Left ventricle myocardium superior (tissue), 1 donor: ENCODE results near the gene MRPL17. TPM values are rescaled to one million over a fixed set of nuclear protein-coding genes. Genes with fewer than 3 reads are reported as not detected.
A peak's percentile ranks its signal among the peaks of the same experiment; 100 is the strongest.

Experiments
- ATAC-seq: fragments of 200-7000 bp; cut with Tn5 transposase; one replicate; pipeline ENCODE4 v1.9.1; 2020; ENCODE audit warnings: mild to moderate bottlenecking, moderate library complexity
- DNase-seq: peaks from one replicate; pipeline ENCODE4 v3.0.0-alpha.2; 2020
- intact Hi-C: fragments of 100-400 bp; cut with micrococcal nuclease; formaldehyde crosslinking; loops from one replicate; pipeline ENCODE4 v1.11.0; 2022
- total RNA-seq: library from RNA; stranded (reverse); fragmentation: NEBNext Ultra II Directional; extraction: Animal tissue kit (Norgen Biotek cat#: 25700); gene quantifications from one replicate; pipeline ENCODE4 v1.2.1, GENCODE V29; 2021
- donor health status: DM: no; HTN: yes; CAD: no; lungs with severe emphysema.

The MRPL17 gene
- total RNA-seq, 1 donor from 2014 or later = 49.7 TPM

GRCh38 chr11:6658647-6659046 lies 24.5 kb downstream of the MRPL17 start:
- ATAC-seq (no peak), DNase-seq (no peak)
- intact Hi-C loops = no loop called here

DNA sequence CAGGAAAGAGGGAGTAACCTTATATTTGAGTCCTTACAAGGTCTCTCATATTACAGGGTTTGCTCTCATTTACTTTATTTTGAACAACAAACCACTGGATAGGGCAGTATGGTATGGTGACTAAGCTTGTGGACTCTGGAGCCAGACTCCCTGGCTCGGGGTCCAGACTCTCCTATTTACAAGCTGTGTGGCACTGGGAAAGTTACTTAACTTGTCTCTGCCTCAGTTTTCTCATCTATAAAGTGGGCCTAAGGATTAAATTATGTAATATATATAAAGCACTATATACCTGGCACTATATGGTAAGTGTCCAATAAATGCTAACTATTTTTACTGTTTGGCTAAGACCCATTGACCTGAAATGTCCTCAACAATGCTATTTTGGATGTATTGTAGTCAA lies 25.8 kb downstream of the MRPL17 start:
- no peak for ATAC-seq
- intact Hi-C loops = no loop called here
- no peak for DNase-seq

- ATAC-seq (no peak), DNase-seq (no peak)
- intact Hi-C loops = no loop called here
Measured at GRCh38 chr11:6656936-6657335, 26.2 kb downstream of the MRPL17 start.

DNA sequence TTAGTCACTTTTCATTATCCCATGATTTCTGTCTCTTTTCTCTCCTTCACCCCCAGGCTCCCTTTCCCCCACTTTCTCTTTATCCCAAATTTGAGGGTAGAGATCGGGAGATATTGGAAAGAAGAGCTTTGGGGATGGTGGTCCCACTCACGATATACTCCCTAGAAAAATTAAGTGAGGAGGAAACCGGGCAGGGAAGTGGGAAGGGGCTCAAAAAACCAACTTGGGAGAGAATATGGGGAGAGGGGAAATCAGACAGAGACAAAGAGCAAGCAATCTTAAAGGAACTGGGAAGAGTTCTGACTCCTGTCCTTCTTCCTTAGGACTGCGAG lies 26.6 kb downstream of the MRPL17 start:
- ATAC-seq = no peak
- DNase-seq = no peak
- intact Hi-C loops = no loop called here

- ATAC-seq (peak; percentile 69), DNase-seq (peak; percentile 71)
Measured at GRCh38 chr11:6655790-6656583, 27.2 kb downstream of the MRPL17 start, which contains the start of gene DCHS1. DCHS1 (minus strand) TSS chr11:6655809; CDS start chr11:6641613, 14,196 bp downstream.

GRCh38 chr11:6655020-6655789 lies 27.9 kb downstream of the MRPL17 start:
- DNase-seq (peak; percentile 60), ATAC-seq (peak; percentile 57)
- intact Hi-C loops = no loop called here

More at GRCh38 chr11:6655790-6656583, 27.2 kb downstream of the MRPL17 start, which contains the start of gene DCHS1:
- intact Hi-C loops = no loop called here

DNA sequence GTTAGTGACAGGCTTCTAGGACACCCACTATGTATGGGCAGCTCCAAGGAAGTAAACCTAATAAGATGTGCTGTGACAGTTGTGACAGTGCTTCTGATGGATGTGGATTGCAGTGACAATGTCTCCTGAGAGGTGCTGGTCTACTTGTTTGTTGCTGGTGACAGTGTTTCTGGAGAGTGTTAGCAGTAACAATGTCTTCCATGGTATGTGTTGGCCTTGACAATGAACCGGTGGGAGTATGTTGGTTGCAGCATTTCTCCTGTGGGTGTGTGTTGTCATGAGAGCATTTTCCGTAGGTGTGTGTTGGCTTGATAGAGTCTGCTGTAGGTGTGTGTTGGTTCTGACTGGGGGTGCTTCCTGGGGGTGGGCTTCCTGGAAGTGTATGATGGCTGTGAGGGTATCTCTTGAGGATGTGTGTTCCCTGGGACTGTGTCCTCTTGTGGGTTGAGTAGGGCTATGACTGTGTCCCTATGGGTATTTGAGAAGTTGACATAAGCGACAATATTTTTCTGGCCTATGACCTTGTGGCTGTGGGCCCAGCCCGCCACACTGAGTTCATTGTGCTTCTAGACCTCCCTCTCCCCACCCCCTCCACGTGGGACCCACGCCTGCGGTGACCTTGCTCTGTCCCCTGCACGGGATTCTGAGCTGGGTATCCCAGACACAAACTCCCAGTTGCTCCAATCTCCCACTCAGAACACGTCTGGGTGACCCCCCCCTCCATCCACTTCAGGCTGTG lies 28.7 kb downstream of the MRPL17 start:
- peak; percentile 63 for DNase-seq
- intact Hi-C loops = no loop called here
- ATAC-seq = peak; percentile 53

DNA sequence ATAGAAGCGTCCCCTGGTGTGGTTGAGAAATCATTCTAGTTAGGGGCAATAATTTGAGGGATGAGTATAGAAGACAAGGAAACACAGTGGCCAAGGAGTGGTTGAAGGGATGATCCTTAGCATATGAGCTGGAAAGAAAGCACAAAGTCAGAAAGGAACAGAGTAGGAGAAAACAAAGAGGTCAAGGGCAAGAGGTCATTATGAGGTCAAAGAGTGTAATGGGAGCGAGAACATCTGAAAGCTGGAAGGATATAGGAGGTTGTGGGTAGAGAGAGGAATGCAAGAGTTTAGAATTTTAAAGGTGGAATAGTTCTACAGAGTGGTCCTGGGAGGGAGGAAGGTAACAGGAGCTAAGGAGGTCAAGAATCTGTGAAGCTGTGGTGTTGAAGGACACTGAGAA lies 29.5 kb downstream of the MRPL17 start:
- DNase-seq (no peak), ATAC-seq (no peak)
- intact Hi-C loops = no loop called here

DNA sequence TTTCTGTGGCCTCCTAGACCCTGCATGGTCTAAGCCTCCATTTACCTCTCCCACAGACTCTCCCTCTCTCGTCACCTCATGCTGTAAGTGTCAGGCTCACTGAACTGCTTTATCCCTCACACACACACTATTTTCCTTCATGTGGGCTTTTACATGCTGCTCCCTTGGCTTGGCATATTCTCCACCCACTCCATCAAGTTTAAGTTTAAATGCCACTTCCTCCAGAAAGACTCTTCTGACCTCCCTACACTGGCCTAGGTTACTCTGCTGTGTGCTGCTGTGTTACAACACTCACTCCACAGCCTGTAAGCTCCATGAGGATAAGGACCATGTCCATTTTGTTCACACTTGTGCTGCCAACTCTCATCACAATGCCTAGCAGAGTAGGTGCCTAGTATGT lies 30.0 kb downstream of the MRPL17 start:
- DNase-seq (no peak), ATAC-seq (no peak)
- intact Hi-C loops = no loop called here

DNA sequence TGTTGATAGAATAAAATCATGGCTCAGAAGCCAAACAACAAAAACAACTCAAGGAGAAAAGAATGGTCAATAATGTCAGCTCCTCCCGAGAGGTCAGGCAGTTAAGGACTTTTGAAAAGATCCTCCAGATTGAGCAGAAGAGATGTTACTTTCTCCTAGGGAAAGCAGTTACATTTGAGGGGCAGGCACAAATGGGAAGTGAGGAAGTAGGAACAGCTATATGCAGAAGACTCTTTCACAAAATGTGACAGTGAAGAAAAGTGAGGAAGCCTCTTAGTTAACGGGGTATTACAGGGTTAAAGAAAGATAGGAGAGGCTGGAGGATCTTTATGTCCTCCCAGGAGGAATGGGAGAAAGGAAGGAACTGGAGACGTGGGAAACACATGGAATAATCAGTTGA lies 31.0 kb downstream of the MRPL17 start:
- intact Hi-C loops = no loop called here
- ATAC-seq = no peak
- DNase-seq = no peak

DNA sequence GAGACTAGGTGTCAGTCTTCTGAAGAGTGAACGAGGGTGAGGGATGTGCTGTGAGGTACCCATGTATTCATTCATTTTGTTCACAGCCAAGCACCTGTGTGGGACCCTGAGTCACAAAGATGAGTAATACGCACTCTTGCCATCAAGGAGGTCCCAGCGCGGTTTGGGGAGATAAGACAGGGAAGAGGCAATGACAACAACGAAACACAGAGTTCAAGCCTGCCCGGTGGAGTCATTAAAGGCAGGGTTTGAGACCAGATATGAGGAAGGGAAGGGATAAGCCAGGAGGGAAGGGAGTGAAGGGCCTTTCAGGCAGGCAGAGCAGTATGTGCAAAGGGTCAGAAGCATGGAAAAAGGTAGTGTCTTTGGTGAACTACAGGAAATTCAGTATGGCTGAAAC lies 32.2 kb downstream of the MRPL17 start:
- no peak for DNase-seq
- intact Hi-C loops = no loop called here
- no peak for ATAC-seq

- no peak for ATAC-seq
Measured at GRCh38 chr11:6650104-6650503, 33.0 kb downstream of the MRPL17 start.

DNA sequence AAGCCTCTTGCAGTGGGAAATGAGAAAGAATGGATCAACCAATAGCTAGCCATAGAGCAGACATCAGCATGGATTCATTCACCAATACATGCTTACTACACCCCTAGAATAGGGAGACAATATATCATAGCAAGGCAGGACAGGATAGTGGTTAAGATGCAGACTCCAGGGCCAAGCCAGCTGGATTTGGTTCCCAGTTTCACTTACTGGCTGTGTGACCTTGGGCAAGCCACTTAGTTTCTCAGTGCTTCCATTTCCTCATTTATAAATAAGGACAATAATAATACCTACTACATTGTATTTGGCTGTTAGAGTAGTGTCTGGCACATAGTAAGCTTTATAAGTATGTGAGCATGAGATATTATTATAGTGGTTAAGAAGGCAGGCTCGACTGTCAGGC lies 34.6 kb downstream of the MRPL17 start:
- DNase-seq (no peak), ATAC-seq (no peak)
- intact Hi-C loops = no loop called here

More at GRCh38 chr11:6650104-6650503, 33.0 kb downstream of the MRPL17 start:
- intact Hi-C loops = no loop called here
- DNase-seq = no peak

GRCh38 chr11:6647836-6648235 lies 35.3 kb downstream of the MRPL17 start:
- no peak for ATAC-seq
- no peak for DNase-seq
- intact Hi-C loops = no loop called here

- ATAC-seq = peak; percentile 50
- intact Hi-C loops = no loop called here
- peak; percentile 81 for DNase-seq
Measured at GRCh38 chr11:6646918-6647679, 36.0 kb downstream of the MRPL17 start.

DNA sequence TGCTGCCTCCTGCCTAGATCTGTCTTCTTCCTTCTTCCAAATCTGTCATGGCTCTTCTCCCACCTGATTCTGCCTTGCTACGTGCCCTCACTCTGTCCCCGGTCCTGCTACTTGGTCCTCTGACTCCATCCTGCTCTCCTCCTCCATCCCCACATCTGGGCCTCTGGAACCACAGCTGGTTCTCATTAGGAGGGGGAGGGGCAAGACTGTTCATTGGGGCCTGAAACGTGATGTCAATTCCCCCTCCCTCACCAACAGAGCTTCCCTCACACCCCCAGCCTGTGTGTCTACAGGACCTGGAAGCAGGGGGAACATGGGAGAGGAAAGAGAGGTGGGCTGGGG lies 36.6 kb downstream of the MRPL17 start:
- ATAC-seq = peak; percentile 80
- intact Hi-C loops = no loop called here

DNA sequence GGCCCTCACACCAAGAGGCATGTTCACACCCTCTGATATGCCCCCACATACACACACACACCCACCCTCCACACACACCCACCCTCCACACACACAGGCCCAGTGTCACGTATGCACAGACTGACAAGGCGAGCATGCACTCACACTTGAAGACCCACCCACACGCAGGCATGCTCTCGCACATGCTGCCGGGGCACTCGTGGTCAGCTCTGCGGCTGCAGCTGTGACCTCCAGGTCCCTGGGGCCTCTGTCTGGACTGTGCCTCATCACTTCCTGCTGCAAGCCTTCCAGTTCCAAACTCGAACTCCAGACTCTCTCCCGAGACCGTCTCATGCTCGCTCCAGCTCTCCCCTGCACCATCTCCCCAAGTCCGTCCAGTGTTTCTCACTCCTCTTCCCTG lies 37.1 kb downstream of the MRPL17 start:
- ATAC-seq (peak; percentile 85), DNase-seq (peak; percentile 89)
- intact Hi-C loops = no loop called here

More for the DNA sequence above, 36.6 kb downstream of the MRPL17 start:
- DNase-seq = peak; percentile 50

DNA sequence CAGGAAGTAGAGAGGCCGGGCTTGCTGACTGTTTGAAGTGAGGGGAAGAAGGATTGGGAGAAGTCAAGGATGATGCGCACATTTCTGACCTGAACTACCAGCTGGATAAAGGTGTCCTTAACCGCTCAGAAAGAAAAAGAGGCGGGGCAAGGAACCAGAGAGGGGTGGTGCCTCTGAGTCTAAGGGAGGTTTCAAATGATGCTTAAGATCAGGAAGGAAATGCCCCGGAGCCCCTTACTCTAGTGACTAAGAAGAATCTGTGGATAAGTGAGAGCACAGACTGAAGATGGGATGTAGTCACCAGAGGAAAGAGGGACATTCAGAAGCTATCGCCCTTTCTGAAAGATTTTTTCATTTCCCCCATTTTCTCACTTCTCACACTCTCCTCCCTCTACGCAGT lies 40.2 kb downstream of the MRPL17 start:
- DNase-seq (no peak), ATAC-seq (no peak)
- intact Hi-C loops = no loop called here

GRCh38 chr11:6640985-6641701 lies 42.0 kb downstream of the MRPL17 start:
- no peak for ATAC-seq
- intact Hi-C loops = no loop called here
- DNase-seq = peak; percentile 37
